A549 treated with CpdA at 1 μM for 4 hours (cell line): ENCODE results near the gene DDX10. TPM values are rescaled to one million over a fixed set of nuclear protein-coding genes. Genes with fewer than 3 reads are reported as not detected.

Source experiments
- total RNA-seq: library from RNA; stranded (reverse); fragments of 200-300 nt; extraction: Qiagen RNA extraction; gene quantifications from 5 replicates; pipeline ENCODE4 v1.2.3, GENCODE V29; 2022; ENCODE audit warnings: low read depth

Gene DDX10
- total RNA-seq = 56.5 to 73.4 TPM (median 60.8 TPM) in 5 replicates

DNA sequence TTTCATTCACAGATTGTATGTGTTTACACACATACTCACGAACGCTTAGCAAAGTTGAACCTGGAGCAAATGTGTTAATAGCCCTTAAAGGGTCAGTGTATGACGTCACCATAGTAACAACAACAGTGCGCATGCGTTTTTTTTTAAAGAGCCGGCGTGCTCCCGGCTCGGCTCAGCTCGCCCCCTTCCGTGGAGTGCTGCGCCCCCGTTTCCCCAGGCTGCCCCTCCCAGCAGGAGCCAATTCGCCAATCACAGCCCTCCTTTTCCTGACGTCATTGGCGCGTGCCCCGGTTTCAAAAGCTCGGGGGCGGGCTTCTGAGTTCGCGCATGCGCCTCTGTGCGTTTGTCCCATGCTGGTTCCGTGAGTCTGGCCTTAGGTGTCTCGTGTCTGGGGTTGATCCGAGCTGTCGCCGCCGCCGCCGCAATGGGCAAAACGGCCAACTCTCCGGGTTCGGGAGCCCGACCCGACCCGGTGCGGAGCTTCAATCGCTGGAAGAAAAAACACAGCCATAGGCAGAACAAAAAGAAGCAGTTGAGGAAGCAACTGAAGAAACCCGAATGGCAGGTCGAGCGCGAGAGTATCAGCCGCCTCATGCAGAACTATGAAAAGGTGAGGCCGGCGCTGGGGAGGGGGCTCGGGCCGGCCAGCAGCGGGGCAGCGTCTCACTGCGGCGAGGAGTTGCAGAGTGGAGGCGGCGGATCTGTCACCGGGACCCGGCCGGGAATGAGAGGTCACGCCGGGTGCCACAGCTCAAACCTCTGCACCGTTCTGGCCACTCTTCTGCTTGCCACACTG is at the start of gene DDX10:
TSS of gene DDX10 (plus strand) at position 340 of the 796 bp plus-strand sequence. CDS start at position 425, 85 bp downstream.

Other genes starting within 250 kb of the DDX10 start
- 0.13 to 0.54 TPM (median 0.48 TPM) in 3 of 5 replicates, not detected in the others for gene C11orf65, start 197.5 kb upstream of the DDX10 start, total RNA-seq
- gene POGLUT3, start 166.7 kb upstream of the DDX10 start, total RNA-seq = 9.4 to 12.7 TPM (median 11.2 TPM) in 5 replicates
- gene EXPH5, start 71.3 kb upstream of the DDX10 start, total RNA-seq = 0.02 to 0.09 TPM (median 0.04 TPM) in 4 of 5 replicates, not detected in the other